ENCODE data around the gene ITGB2.

ITGB2 gene

DNA sequence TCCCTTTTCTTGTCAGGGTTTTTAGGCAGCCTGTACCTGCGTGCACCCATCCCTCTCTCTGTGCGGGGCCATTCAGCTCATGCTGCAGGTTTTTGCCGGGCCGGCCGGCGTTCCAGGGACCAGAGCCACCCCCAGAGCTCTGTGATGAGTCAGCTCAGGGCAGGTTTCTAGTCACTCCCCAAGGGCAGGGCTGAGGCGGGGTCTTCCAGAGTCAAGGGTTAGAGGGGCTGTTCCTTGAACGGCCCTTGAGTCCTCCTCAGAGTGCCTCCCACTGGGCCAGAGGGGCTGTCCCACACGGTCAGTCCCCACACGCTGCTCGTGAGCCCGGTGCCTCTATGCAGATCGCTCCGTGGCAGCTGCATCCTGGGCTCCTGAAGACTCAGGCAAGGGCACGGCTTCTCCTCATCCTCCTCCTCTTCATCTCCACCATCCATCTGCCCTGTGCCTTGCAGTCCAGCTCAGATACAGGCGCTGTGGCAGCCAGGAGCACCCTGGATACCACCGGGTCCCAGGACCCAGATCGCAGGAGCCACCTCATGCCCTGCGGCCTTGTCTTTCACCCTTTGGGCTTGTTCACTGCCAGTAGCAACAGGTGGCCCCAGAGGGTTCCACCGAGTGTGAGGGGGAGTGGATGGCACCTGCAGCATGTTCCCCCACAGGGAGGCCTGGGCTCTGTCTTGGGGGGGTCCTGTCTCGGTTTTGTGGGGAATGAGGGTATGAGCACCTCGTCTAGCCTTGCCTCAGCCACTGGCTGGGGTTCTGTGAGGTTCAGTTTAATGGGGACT, 36.5 kb upstream of the ITGB2 start:
- TF ChIP-seq CTCF (IDR thresholded peaks at IDR 0.05; ENCODE audit: poor library complexity, severe bottlenecking), result no peak
- H3K9me3 ChIP-seq (ENCODE audit: severe bottlenecking), result no peaks in the 10 kb centered on the region
- H3K4me1 ChIP-seq (ENCODE audit: insufficient read depth, poor library complexity, severe bottlenecking), result peaks cover 8% of the 10 kb centered on the region
- no peak overlapping the region for H3K4me3 ChIP-seq (ENCODE audit: severe bottlenecking)
- no peak overlapping the region for H3K27ac ChIP-seq (ENCODE audit: poor library complexity, severe bottlenecking)
- no peaks in the 10 kb centered on the region for H3K27me3 ChIP-seq (ENCODE audit: insufficient read depth, poor library complexity, severe bottlenecking)
- ATAC-seq (ENCODE audit: low read depth), result no peak
- no peak for DNase-seq (ENCODE audit: low spot score)
- peaks cover 65% of the 10 kb centered on the region for H3K36me3 ChIP-seq (ENCODE audit: low read depth)

DNA sequence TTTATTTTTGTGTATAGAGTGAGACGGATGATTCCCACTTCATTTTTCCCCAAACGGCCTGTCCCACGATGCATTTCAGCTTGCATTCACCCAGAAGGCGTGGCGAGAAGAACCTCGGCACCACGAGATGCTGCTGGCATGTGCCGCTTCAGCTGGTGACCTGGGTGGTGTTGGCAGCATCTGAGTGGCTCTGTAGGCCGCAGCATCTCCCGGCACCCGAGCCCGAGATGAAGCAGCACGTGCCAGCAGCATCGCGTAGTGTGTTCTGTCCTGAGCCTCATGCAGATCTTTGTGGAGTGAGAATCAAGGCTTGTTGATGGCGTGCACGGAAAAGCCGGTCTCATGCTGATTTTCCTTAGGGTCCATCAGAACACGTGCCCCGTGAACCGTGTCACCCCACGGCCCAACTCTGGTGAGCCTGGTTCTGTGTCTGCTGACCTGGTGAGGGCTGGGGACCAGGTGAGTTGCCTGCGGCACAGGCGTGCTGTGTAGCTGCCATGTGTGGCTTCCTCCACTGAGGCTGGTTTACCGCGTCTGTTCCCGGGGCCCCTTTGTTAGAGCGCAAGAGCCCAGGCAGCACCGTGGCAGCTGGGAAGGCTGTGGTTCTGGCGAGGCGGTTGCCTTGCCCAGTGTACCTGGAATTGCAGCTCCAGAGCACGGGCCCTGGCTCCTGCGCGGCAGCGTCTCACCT, 35.8 kb upstream of the ITGB2 start:
- no peak for ATAC-seq (ENCODE audit: low read depth)
- H3K27ac ChIP-seq (ENCODE audit: poor library complexity, severe bottlenecking), result no peak overlapping the region
- TF ChIP-seq CTCF (IDR thresholded peaks at IDR 0.05; ENCODE audit: poor library complexity, severe bottlenecking), result no peak
- peaks cover under 1% of the 10 kb centered on the region for H3K4me1 ChIP-seq (ENCODE audit: insufficient read depth, poor library complexity, severe bottlenecking)
- no peak overlapping the region for H3K4me3 ChIP-seq (ENCODE audit: severe bottlenecking)
- no peak for DNase-seq (ENCODE audit: low spot score)
- no peaks in the 10 kb centered on the region for H3K9me3 ChIP-seq (ENCODE audit: severe bottlenecking)
- no peaks in the 10 kb centered on the region for H3K27me3 ChIP-seq (ENCODE audit: insufficient read depth, poor library complexity, severe bottlenecking)
- H3K36me3 ChIP-seq (ENCODE audit: low read depth), result peaks cover 62% of the 10 kb centered on the region

DNA sequence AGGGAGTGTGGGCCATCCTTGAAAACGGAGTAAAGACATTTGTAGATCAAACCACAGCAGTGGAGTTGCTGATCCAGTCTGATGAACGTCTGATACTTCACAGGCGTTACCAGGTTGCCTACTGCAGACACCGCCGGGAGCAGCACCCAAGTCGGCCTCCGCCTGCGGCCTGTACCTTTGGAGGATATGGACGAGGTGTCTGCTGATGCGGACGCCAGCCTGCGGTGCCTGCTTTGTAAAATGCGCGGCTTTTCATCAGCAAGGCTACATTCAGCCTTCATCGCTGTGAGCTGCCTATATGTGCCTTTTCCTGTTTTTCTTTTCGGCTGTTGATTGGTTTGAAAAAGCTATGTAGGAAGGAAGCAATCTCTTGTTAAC, 35.1 kb upstream of the ITGB2 start:
- H3K36me3 ChIP-seq (ENCODE audit: low read depth), result peaks cover 61% of the 10 kb centered on the region
- H3K27ac ChIP-seq (ENCODE audit: poor library complexity, severe bottlenecking), result no peak overlapping the region
- H3K9me3 ChIP-seq (ENCODE audit: severe bottlenecking), result no peaks in the 10 kb centered on the region
- H3K4me3 ChIP-seq (ENCODE audit: severe bottlenecking), result no peak overlapping the region
- ATAC-seq (ENCODE audit: low read depth) (no peak), DNase-seq (ENCODE audit: low spot score) (no peak)
- no peaks in the 10 kb centered on the region for H3K4me1 ChIP-seq (ENCODE audit: insufficient read depth, poor library complexity, severe bottlenecking)
- no peaks in the 10 kb centered on the region for H3K27me3 ChIP-seq (ENCODE audit: insufficient read depth, poor library complexity, severe bottlenecking)
- no peak for TF ChIP-seq CTCF (IDR thresholded peaks at IDR 0.05; ENCODE audit: poor library complexity, severe bottlenecking)

GRCh38 chr21:44955141-44955797, 34.6 kb upstream of the ITGB2 start:
- no peaks in the 10 kb centered on the region for H3K4me1 ChIP-seq (ENCODE audit: insufficient read depth, poor library complexity, severe bottlenecking)
- H3K4me3 ChIP-seq (ENCODE audit: severe bottlenecking), result no peak overlapping the region
- no peaks in the 10 kb centered on the region for H3K9me3 ChIP-seq (ENCODE audit: severe bottlenecking)
- no peaks in the 10 kb centered on the region for H3K27me3 ChIP-seq (ENCODE audit: insufficient read depth, poor library complexity, severe bottlenecking)
- no peak overlapping the region for H3K27ac ChIP-seq (ENCODE audit: poor library complexity, severe bottlenecking)
- ATAC-seq (ENCODE audit: low read depth) (no peak), DNase-seq (ENCODE audit: low spot score) (no peak)
- no peak for TF ChIP-seq CTCF (IDR thresholded peaks at IDR 0.05; ENCODE audit: poor library complexity, severe bottlenecking)
- H3K36me3 ChIP-seq (ENCODE audit: low read depth), result peaks cover 56% of the 10 kb centered on the region

All from RWPE2 (cell line).